ENCODE data around the gene SKP1. TPM values are rescaled to one million over a fixed set of nuclear protein-coding genes. Genes with fewer than 3 reads are reported as not detected.

SKP1 gene
- total and polyA plus RNA-seq, 10 of the 15 experiments (the other 5 are each of a cell fraction or from before 2014, with no cell fraction given): 100 to 1,686 (median 519) TPM

- TF ChIP-seq SMAD1 (IDR thresholded peaks at IDR 0.05; ENCODE audit: low read depth, partially characterized antibody): peak; percentile 15
- TF ChIP-seq STAT3 (IDR thresholded peaks at IDR 0.05; ENCODE audit: low read depth, low read length): no peak
- TF ChIP-seq ZZZ3 (IDR thresholded peaks at IDR 0.05; ENCODE audit: control insufficient read depth, insufficient read length, low read depth): no peak
- TF ChIP-seq USF1 (IDR thresholded peaks at IDR 0.05; ENCODE audit: borderline replicate concordance, extremely low read length, insufficient read depth, low read depth, low read length): no peak
- TF ChIP-seq POLR2AphosphoS5 (IDR thresholded peaks at IDR 0.05; ENCODE audit: low read length): peak; percentile 82; the same call in 1 of the 2 replicates
- no peak for TF ChIP-seq ATF2 (IDR thresholded peaks at IDR 0.05; ENCODE audit: low read length)
- peak; percentile 84 for TF ChIP-seq RAD51 (IDR thresholded peaks at IDR 0.05)
- TF ChIP-seq RAD21 (IDR thresholded peaks at IDR 0.05; ENCODE audit: insufficient read depth, low read depth, low read length): no peak
- 0 out of 2 replicates have a peak, but pooled peaks have one; percentile 9 for TF ChIP-seq HCFC1 (IDR thresholded peaks at IDR 0.05; ENCODE audit: low read length)
- TF ChIP-seq ZBTB40 (IDR thresholded peaks at IDR 0.05; ENCODE audit: borderline replicate concordance): no peak
- TF ChIP-seq PKNOX1 (IDR thresholded peaks at IDR 0.05): peak; percentile 94
- TF ChIP-seq RUNX3 (IDR thresholded peaks at IDR 0.05; ENCODE audit: low read length): no peak
- TF ChIP-seq RBBP5 (conservative IDR thresholded peaks at IDR 0.05): no peak
- no peak for TF ChIP-seq ZNF384 (IDR thresholded peaks at IDR 0.05; ENCODE audit: borderline replicate concordance, low read depth, low read length)
- peak; percentile 72 for TF ChIP-seq CBFB (IDR thresholded peaks at IDR 0.05; ENCODE audit: low read depth)
- TF ChIP-seq NR2C1 (IDR thresholded peaks at IDR 0.05): no peak
- TF ChIP-seq DPF2 (IDR thresholded peaks at IDR 0.05): peak; percentile 82
- TF ChIP-seq NR2C2 (IDR thresholded peaks at IDR 0.05; ENCODE audit: borderline replicate concordance, control insufficient read depth, insufficient read length, low read depth): no peak
- TF ChIP-seq BCLAF1 (IDR thresholded peaks at IDR 0.05): no peak
- no peak for TF ChIP-seq SIN3A (IDR thresholded peaks at IDR 0.05; ENCODE audit: low read depth, low read length)
Measured at GRCh38 chr5:134100283-134101091, 76.3 kb downstream of the SKP1 start (continued).

All from GM12878 (cell line).